GM19452 (cell line): ENCODE measurements around the gene PCDHGA5.
"Not testable (repeated sequence)": the region's sequence is repeated elsewhere in the genome, so short reads cannot be mapped to it uniquely, and the experiment has no call there.

ENCODE experiments used
- ATAC-seq: cut with Tn5 transposase; IDR thresholded peaks from one replicate; pipeline ENCODE4 v1.9.1; 2021; ENCODE audit not compliant: unreplicated experiment

PCDHGA5 gene

GRCh38 chr5:141363952-141364660 is at the start of gene PCDHGA5:
Gene PCDHGA5 (plus strand): TSS chr5:141364162. CDS start chr5:141364331, 169 bp downstream.
- no peak for ATAC-seq

- ATAC-seq = not testable (repeated sequence)
These were observed 47.0 kb upstream of the PCDHGA5 start for GRCh38 chr5:141316963-141317362.

- ATAC-seq = no peak
These were observed 44.8 kb upstream of the PCDHGA5 start for GRCh38 chr5:141319202-141319601.

GRCh38 chr5:141319699-141320098 is 44.3 kb upstream of the PCDHGA5 start:
- ATAC-seq = no peak

GRCh38 chr5:141320225-141321169 is 43.5 kb upstream of the PCDHGA5 start, which contains the start of gene TAF7:
Gene TAF7 (minus strand): TSS chr5:141320784. CDS start chr5:141320044, 740 bp downstream.
- ATAC-seq = peak; percentile 95

- no peak for ATAC-seq
These were observed 41.7 kb upstream of the PCDHGA5 start for GRCh38 chr5:141322261-141322660.

- ATAC-seq = peak; percentile 57
These were observed 37.7 kb upstream of the PCDHGA5 start for GRCh38 chr5:141326088-141326854.

GRCh38 chr5:141328231-141328630 is 35.7 kb upstream of the PCDHGA5 start:
- no peak for ATAC-seq

- ATAC-seq = no peak
These were observed 33.5 kb upstream of the PCDHGA5 start, which contains the start of gene PCDHGA1 for GRCh38 chr5:141330299-141331080. Gene PCDHGA1 (plus strand): TSS chr5:141330514.

GRCh38 chr5:141332571-141332970 is 31.4 kb upstream of the PCDHGA5 start:
- ATAC-seq = not testable (repeated sequence)

GRCh38 chr5:141338538-141339306 is 25.2 kb upstream of the PCDHGA5 start, which contains the start of gene PCDHGA2:
Gene PCDHGA2 (plus strand): TSS chr5:141338760.
- no peak for ATAC-seq

- not testable (repeated sequence) for ATAC-seq
These were observed 23.1 kb upstream of the PCDHGA5 start for GRCh38 chr5:141340781-141341354.

- ATAC-seq = no peak
These were observed 21.2 kb upstream of the PCDHGA5 start for GRCh38 chr5:141342773-141343172.

- ATAC-seq = no peak
These were observed 20.6 kb upstream of the PCDHGA5 start, which contains the start of gene PCDHGA3 for GRCh38 chr5:141343242-141343952. Gene PCDHGA3 (plus strand): TSS chr5:141343829. CDS start chr5:141344034, 205 bp downstream.

- no peak for ATAC-seq
These were observed 20.0 kb upstream of the PCDHGA5 start for GRCh38 chr5:141343953-141344463.

- ATAC-seq = no peak
These were observed 18.6 kb upstream of the PCDHGA5 start for GRCh38 chr5:141345327-141345726.

- not testable (repeated sequence) for ATAC-seq
These were observed 17.9 kb upstream of the PCDHGA5 start for GRCh38 chr5:141346017-141346416.
